BJ (cell line): ENCODE data around the gene CACNA1A. TPM values are rescaled to one million over a fixed set of nuclear protein-coding genes. Genes with fewer than 3 reads are reported as not detected.

Experiments used
- CTCF ChIA-PET: fragments of 350-600 bp; formaldehyde crosslinking; extraction: SDS; loops from one replicate; lab custom pipeline; 2021; ENCODE audit warnings: antibody characterized with exemption, inconsistent platforms; lab: Yijun Ruan, JAX
- POLR2A ChIA-PET: fragments of 300-600 bp; sonication (Branson Sonifier 250); formaldehyde crosslinking; extraction: SDS; loops from one replicate; lab custom pipeline; 2021; ENCODE audit warnings: antibody characterized with exemption; lab: Charles Lee
- DNase-seq: peaks from one replicate; pipeline ENCODE4 v3.0.0-alpha.2; 2011; ENCODE audit warnings: low read depth
- H3K27me3 ChIP-seq: 2 replicates; pipeline ENCODE4 v1.6.0; 2011; ENCODE audit warnings: low read length; ENCODE audit not compliant: control insufficient read depth, insufficient read depth
- H3K36me3 ChIP-seq: 2 replicates; pipeline ENCODE4 v1.5.1; 2011; ENCODE audit warnings: low read length; ENCODE audit not compliant: control insufficient read depth, insufficient read depth
- H3K4me3 ChIP-seq: 2 replicates; pipeline ENCODE4 v1.5.1; 2011; ENCODE audit warnings: low read depth, mild to moderate bottlenecking, control low read depth, low read length
- CTCF ChIP-seq: IDR thresholded peaks from 2 replicates; pipeline ENCODE4 v1.5.1; 2011; ENCODE audit warnings: low read depth, mild to moderate bottlenecking, control low read depth, inconsistent platforms, low read length, moderate library complexity; ENCODE audit not compliant: insufficient read depth
- polyA plus RNA-seq: library from polyadenylated mRNA; depleted of rRNA; stranded (reverse); fragments of >200 nt; gene quantifications from 2 replicates; pipeline ENCODE4 v1.2.3, GENCODE V29; 2011

Gene CACNA1A
- polyA plus RNA-seq, 1 experiment, result 2.9 TPM

DNA sequence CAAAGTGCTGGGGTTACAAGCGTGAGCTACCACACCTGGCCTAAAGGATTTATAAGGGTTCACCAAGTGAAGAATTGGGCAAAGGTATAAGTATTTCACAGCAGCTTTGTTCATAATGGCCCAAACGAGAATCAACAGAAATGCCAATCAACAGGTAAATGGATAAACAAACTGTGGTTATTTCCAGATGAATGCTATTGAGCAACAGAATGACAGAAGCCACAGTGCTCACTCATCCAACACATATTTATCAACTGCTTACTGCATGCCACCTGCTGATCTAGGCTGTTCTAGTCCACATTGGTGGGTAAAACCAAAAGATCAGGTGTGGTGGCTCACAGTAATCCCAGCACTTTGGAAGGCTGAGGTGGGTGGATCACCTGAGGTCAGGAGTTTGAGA, 27.7 kb downstream of the CACNA1A start:
- POLR2A ChIA-PET, result no interaction called here
- no peak for DNase-seq
- Histone ChIP-seq H3K27me3 (no peaks in the 10 kb centered on the region), H3K36me3 (no peaks in the 10 kb centered on the region), H3K4me3 (no peak overlapping the region)
- no peak for TF ChIP-seq CTCF
- CTCF ChIA-PET, result interaction anchor here (0.6 kb wide), 1 partner anchor 31 kb away, joined by 3 read pairs; no protein-coding TSS in a partner anchor

- no peak for TF ChIP-seq CTCF
- DNase-seq, result no peak
- ChIA-PET CTCF (no interaction called here), POLR2A (no interaction called here)
- Histone ChIP-seq H3K27me3 (no peaks in the 10 kb centered on the region), H3K4me3 (no peak overlapping the region), H3K36me3 (no peaks in the 10 kb centered on the region)
Observed at GRCh38 chr19:13476071-13476470, 30.2 kb downstream of the CACNA1A start.

- TF ChIP-seq CTCF, result no peak
- H3K36me3 ChIP-seq, result no peaks in the 10 kb centered on the region
- ChIA-PET POLR2A (no interaction called here), CTCF (no interaction called here)
- DNase-seq, result no peak
- no peak overlapping the region for H3K4me3 ChIP-seq
- no peaks in the 10 kb centered on the region for H3K27me3 ChIP-seq
Observed at GRCh38 chr19:13475044-13475443, 31.2 kb downstream of the CACNA1A start.

GRCh38 chr19:13466697-13467096, 39.6 kb downstream of the CACNA1A start:
- Histone ChIP-seq H3K4me3 (no peak overlapping the region), H3K36me3 (no peaks in the 10 kb centered on the region), H3K27me3 (no peaks in the 10 kb centered on the region)
- POLR2A ChIA-PET, result no interaction called here
- DNase-seq, result no peak
- CTCF ChIA-PET, result no interaction called here
- no peak for TF ChIP-seq CTCF

- Histone ChIP-seq H3K36me3 (no peaks in the 10 kb centered on the region), H3K4me3 (no peak overlapping the region), H3K27me3 (no peaks in the 10 kb centered on the region)
- CTCF ChIA-PET, result interaction anchor here (1.2 kb wide), 1 partner anchor 12 kb away, joined by 4 read pairs; no protein-coding TSS in a partner anchor
- no peak for DNase-seq
- POLR2A ChIA-PET, result no interaction called here
- no peak for TF ChIP-seq CTCF
Observed at GRCh38 chr19:13463296-13463695, 43.0 kb downstream of the CACNA1A start.
